GM23248 (cell line): ENCODE data around the gene RAI1.
"Not testable (repeated sequence)": the region's sequence is repeated elsewhere in the genome, so short reads cannot be mapped to it uniquely, and the experiment has no call there.

ENCODE experiments used
- EZH2 ChIP-seq: fragments of 200-600 bp; sonication (generic); IDR thresholded peaks from 2 replicates; pipeline ENCODE4 v1.6.1; 2018; ENCODE audit warnings: antibody characterized with exemption, mild to moderate bottlenecking; ENCODE audit not compliant: insufficient read depth, poor library complexity, severe bottlenecking
- EZH2phosphoT487 ChIP-seq: fragments of 200-600 bp; sonication (generic); IDR thresholded peaks from 2 replicates; pipeline ENCODE4 v1.6.1; 2018; ENCODE audit warnings: antibody characterized with exemption, moderate library complexity, mild to moderate bottlenecking, low read depth; ENCODE audit not compliant: insufficient read depth

DNA sequence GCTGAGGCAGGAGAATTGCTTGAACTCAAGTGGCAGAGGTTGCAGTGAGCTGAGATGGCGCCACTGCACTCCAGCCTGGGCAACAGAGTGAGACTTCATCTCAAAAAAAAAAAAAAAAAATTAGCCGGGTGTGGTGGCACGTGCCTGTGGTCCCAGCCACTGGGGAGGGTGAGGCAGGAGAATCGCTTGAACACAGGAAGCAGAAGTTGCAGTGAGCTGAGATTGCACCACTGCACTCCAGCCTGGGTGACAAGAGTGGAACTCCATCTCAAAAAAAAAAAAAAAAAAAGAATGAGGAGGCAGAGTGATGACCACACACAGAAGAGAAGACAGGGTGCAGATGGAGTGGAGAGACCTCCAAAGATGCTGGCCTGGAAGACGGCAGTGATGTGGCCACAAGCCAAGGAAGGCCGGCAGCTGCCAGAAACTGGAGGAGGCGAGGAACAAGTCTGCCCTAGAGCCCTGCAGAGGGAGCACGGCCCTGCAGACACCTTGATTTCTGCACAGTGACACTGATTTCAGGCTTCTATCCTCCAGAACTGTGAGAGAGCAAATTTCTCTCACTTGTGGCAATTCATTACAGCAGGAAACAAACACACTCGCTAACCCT, 41.5 kb upstream of the RAI1 start:
- not testable (repeated sequence) for TF ChIP-seq EZH2, EZH2phosphoT487
